GM06990 (cell line): Measurements from ENCODE around the gene RSBN1L.
A peak's percentile ranks its signal among the peaks of the same experiment; 100 is the strongest.
"Not testable (repeated sequence)": the region's sequence is repeated elsewhere in the genome, so short reads cannot be mapped to it uniquely, and the experiment has no call there.

Experiments
- DNase-seq: peaks from one replicate; pipeline ENCODE4 v3.0.0-alpha.2; 2011; ENCODE audit not compliant: insufficient read length; ENCODE audit errors: extremely low read depth
- H3K27me3 ChIP-seq: replicated peaks from 2 replicates; pipeline ENCODE4 v1.6.0; 2011; ENCODE audit warnings: low read length; ENCODE audit not compliant: control insufficient read depth, insufficient read depth
- H3K36me3 ChIP-seq: 2 replicates; pipeline ENCODE4 v1.5.1; 2011; ENCODE audit warnings: low read length; ENCODE audit not compliant: control insufficient read depth, insufficient read depth
- H3K4me3 ChIP-seq: replicated peaks from 2 replicates; pipeline ENCODE4 v1.5.1; 2011; ENCODE audit warnings: low read depth, mild to moderate bottlenecking, control low read depth, low read length
- CTCF ChIP-seq: IDR thresholded peaks from 2 replicates; pipeline ENCODE4 v1.5.1; 2011; ENCODE audit warnings: low read length, control low read depth, mild to moderate bottlenecking, inconsistent platforms; ENCODE audit not compliant: insufficient read depth, poor library complexity, severe bottlenecking

The RSBN1L gene

GRCh38 chr7:77698042-77698625, 1.9 kb downstream of the RSBN1L start:
- DNase-seq = peak; percentile 2
- Histone ChIP-seq H3K27me3 (no peaks in the 10 kb centered on the region), H3K4me3 (peak overlapping the region; percentile 97), H3K36me3 (no peaks in the 10 kb centered on the region)
- no peak for TF ChIP-seq CTCF

DNA sequence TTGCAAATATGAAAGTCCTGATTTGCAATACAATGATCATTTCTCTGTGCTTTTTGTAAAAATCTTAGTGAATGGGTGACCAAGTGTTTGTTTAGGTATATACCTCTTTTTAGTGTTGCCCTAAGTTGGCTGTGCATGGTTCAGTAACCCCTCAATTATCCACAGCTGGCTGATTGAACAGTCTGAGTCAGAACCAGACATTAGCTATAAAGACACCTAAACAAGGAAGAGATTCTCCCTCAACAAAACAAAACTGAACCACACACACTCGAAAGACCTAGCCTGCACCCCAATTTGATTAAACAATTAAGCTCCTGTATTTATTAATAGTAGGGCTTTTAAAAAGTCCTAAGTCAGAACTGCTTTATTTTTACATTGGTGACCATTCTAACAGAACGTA, 2.8 kb downstream of the RSBN1L start:
- TF ChIP-seq CTCF = no peak
- peak; percentile 54 for DNase-seq
- H3K4me3 ChIP-seq = peak overlapping the region; percentile 97

GRCh38 chr7:77702513-77702912, 6.3 kb downstream of the RSBN1L start:
- Histone ChIP-seq H3K27me3 (no peaks in the 10 kb centered on the region), H3K36me3 (no peaks in the 10 kb centered on the region; the same call in 1 of the 2 replicates), H3K4me3 (no peak overlapping the region)
- no peak for DNase-seq
- TF ChIP-seq CTCF = no peak

More for the DNA sequence above, 2.8 kb downstream of the RSBN1L start:
- H3K27me3 ChIP-seq = no peaks in the 10 kb centered on the region
- H3K36me3 ChIP-seq = no peaks in the 10 kb centered on the region

DNA sequence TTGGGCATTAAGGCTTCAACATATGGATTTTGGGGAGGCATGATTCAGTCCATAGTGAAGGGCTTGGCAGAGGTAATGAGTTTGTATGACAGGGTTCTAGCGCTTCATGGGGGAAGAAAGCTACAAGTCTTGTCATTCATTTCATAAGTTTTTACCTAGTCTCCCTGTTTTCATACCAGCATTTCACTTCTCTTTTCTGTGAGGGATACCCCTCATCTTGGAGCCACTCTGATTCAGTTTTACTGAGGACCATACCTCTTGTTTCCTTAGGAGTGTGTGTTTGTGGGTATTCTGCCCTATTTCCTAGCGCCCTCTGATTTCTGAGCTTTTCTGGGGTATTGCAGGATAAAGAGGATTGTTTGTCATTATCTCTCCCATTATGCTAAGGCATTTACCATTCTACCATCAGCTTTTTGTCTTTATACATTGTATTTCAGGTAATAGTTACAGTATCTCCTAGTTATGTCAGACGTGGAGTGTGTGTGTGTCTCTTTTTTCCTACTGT, 6.8 kb downstream of the RSBN1L start:
- Histone ChIP-seq H3K27me3 (no peaks in the 10 kb centered on the region), H3K4me3 (no peak overlapping the region), H3K36me3 (no peaks in the 10 kb centered on the region; the same call in none of the 2 replicates)
- TF ChIP-seq CTCF = peak; percentile 4
- DNase-seq = no peak

GRCh38 chr7:77703669-77704068, 7.4 kb downstream of the RSBN1L start:
- not testable (repeated sequence) for H3K4me3 ChIP-seq, H3K36me3 ChIP-seq, H3K27me3 ChIP-seq, DNase-seq

- Histone ChIP-seq H3K36me3 (no peaks in the 10 kb centered on the region; the same call in none of the 2 replicates), H3K4me3 (no peak overlapping the region), H3K27me3 (no peaks in the 10 kb centered on the region)
- no peak for DNase-seq
- TF ChIP-seq CTCF = no peak
Measured at GRCh38 chr7:77707504-77707992, 11.3 kb downstream of the RSBN1L start.
